Fibroblast of pulmonary artery (primary cell): ENCODE results near the gene NPAS3.

Experiments used
- DNase-seq: peaks from one replicate; pipeline ENCODE4 v3.0.0-alpha.2; 2010; ENCODE audit warnings: low read depth
- H3K4me3 ChIP-seq: replicated peaks from 2 replicates; pipeline ENCODE4 v1.5.1; 2011; ENCODE audit warnings: low read depth, mild to moderate bottlenecking, control low read depth, low read length, moderate library complexity
- CTCF ChIP-seq: IDR thresholded peaks from 2 replicates; pipeline ENCODE4 v1.5.1; 2011; ENCODE audit warnings: mild to moderate bottlenecking, control low read depth, low read length, inconsistent platforms; ENCODE audit errors: missing control alignments

The NPAS3 gene

GRCh38 chr14:33477797-33478196, 539.1 kb downstream of the NPAS3 start:
- no peak for DNase-seq
- no peak overlapping the region for H3K4me3 ChIP-seq
- no peak for TF ChIP-seq CTCF

- no peak overlapping the region for H3K4me3 ChIP-seq
- DNase-seq, result no peak
- TF ChIP-seq CTCF, result no peak
Measured at GRCh38 chr14:33480071-33480886, 541.6 kb downstream of the NPAS3 start.

- H3K4me3 ChIP-seq, result no peak overlapping the region
- no peak for DNase-seq
- TF ChIP-seq CTCF, result no peak
Measured at GRCh38 chr14:33480887-33481184, 542.2 kb downstream of the NPAS3 start.

GRCh38 chr14:33483110-33483509, 544.4 kb downstream of the NPAS3 start:
- TF ChIP-seq CTCF, result no peak
- DNase-seq, result no peak
- H3K4me3 ChIP-seq, result no peak overlapping the region

GRCh38 chr14:33483541-33483940, 544.9 kb downstream of the NPAS3 start:
- no peak for TF ChIP-seq CTCF
- DNase-seq, result no peak
- H3K4me3 ChIP-seq, result no peak overlapping the region

GRCh38 chr14:33484264-33484663, 545.6 kb downstream of the NPAS3 start:
- peak; percentile 37 for DNase-seq
- TF ChIP-seq CTCF, result no peak
- no peak overlapping the region for H3K4me3 ChIP-seq

- no peak for DNase-seq
- no peak for TF ChIP-seq CTCF
- no peak overlapping the region for H3K4me3 ChIP-seq
Measured at GRCh38 chr14:33486332-33486890, 547.7 kb downstream of the NPAS3 start.
